H1 (cell line): Measurements from ENCODE around the gene KRTAP10-8. TPM values are rescaled to one million over a fixed set of nuclear protein-coding genes. Genes with fewer than 3 reads are reported as not detected.
A peak's percentile ranks its signal among the peaks of the same experiment; 100 is the strongest.
"Not testable (repeated sequence)": the region's sequence is repeated elsewhere in the genome, so short reads cannot be mapped to it uniquely, and the experiment has no call there.

ENCODE experiments used
- CTCF ChIA-PET: fragments of 300-600 bp; sonication (Branson Sonifier 250); formaldehyde crosslinking; loops from one replicate; lab custom pipeline; 2021; ENCODE audit not compliant: partially characterized antibody; lab: Charles Lee
- POLR2A ChIA-PET: fragments of 300-600 bp; sonication (Branson Sonifier 250); formaldehyde crosslinking; loops from one replicate; lab custom pipeline; 2021; ENCODE audit warnings: inconsistent platforms; ENCODE audit not compliant: partially characterized antibody; lab: Charles Lee
- DNase-seq, 2 experiments: peaks; one replicate each; pipeline versions ENCODE4 v3.0.0 to v3.0.0-alpha.2; 2010 to 2022; ENCODE audit warnings: low spot score in 2 of 2, low read depth in 1 of 2, mixed read lengths in 1 of 2
- FAIRE-seq: peaks from 2 replicates; lab custom pipeline; 2011; peaks lifted over from hg19 to GRCh38; lab: Jason Lieb, UNC
- H2AFZ ChIP-seq: 2 replicates; pipeline ENCODE4 v1.8.1; 2012; ENCODE audit warnings: low read length, inconsistent platforms
- H2AK5ac ChIP-seq: 2 replicates; pipeline ENCODE4 v1.6.1; 2013; ENCODE audit warnings: low read depth, low read length
- H2BK120ac ChIP-seq: replicated peaks from 2 replicates; pipeline ENCODE3; 2013; ENCODE audit warnings: low read depth, low read length, inconsistent platforms
- H2BK12ac ChIP-seq: 2 replicates; pipeline ENCODE4 v1.6.1; 2013; ENCODE audit warnings: low read depth, low read length
- H2BK15ac ChIP-seq: 2 replicates; pipeline ENCODE4 v1.6.1; 2013; ENCODE audit warnings: low read length
- H2BK20ac ChIP-seq: 2 replicates; pipeline ENCODE4 v1.6.1; 2013; ENCODE audit warnings: low read length
- H2BK5ac ChIP-seq: 2 replicates; pipeline ENCODE4 v1.6.1; 2013; ENCODE audit warnings: low read depth, low read length
- H3K14ac ChIP-seq: 2 replicates; pipeline ENCODE4 v1.6.1; 2013; ENCODE audit warnings: inconsistent platforms; ENCODE audit not compliant: insufficient read length
- H3K18ac ChIP-seq: 2 replicates; pipeline ENCODE4 v1.6.1; 2013; ENCODE audit warnings: low read length; ENCODE audit errors: extremely low read depth
- H3K23ac ChIP-seq: 2 replicates; pipeline ENCODE4 v1.6.1; 2013; ENCODE audit warnings: inconsistent platforms; ENCODE audit not compliant: insufficient read length
- H3K23me2 ChIP-seq: 2 replicates; pipeline ENCODE4 v1.6.1; 2013; ENCODE audit warnings: low read depth, low read length
- H3K27ac ChIP-seq: 2 replicates; pipeline ENCODE4 v1.6.1; 2011; ENCODE audit warnings: low read depth, low read length, inconsistent platforms
- H3K27me3 ChIP-seq, 4 experiments: replicated peaks in 1 of 4; 1 replicate in 1 of 4; 2 replicates in 3 of 4; pipeline versions ENCODE4 v1.6.1 to v1.8.1; 2011 to 2013; ENCODE audit warnings: low read length in 3 of 4, mild to moderate bottlenecking in 3 of 4, inconsistent platforms in 2 of 4, mixed read lengths in 2 of 4, moderate library complexity in 1 of 4; ENCODE audit not compliant: control insufficient read depth in 3 of 4, insufficient read depth in 3 of 4; ENCODE audit errors: extremely low read depth in 1 of 4
- H3K36me3 ChIP-seq, 4 experiments: 2 replicates each; pipeline versions ENCODE4 v1.6.1 to v1.8.1; 2011 to 2013; ENCODE audit warnings: mild to moderate bottlenecking in 4 of 4, low read length in 3 of 4, moderate library complexity in 2 of 4, control low read depth in 1 of 4, inconsistent platforms in 1 of 4; ENCODE audit not compliant: insufficient read depth in 4 of 4, control insufficient read depth in 2 of 4
- H3K4ac ChIP-seq: replicated peaks from 2 replicates; pipeline ENCODE3; 2013; ENCODE audit warnings: low read length, low read depth, mixed read lengths, inconsistent platforms; ENCODE audit not compliant: insufficient read length
- H3K4me1 ChIP-seq, 4 experiments: replicated peaks in 1 of 4; 1 replicate in 1 of 4; 2 replicates in 3 of 4; pipeline versions ENCODE4 v1.6.1 to v1.8.1; 2011 to 2013; ENCODE audit warnings: low read length in 3 of 4, inconsistent platforms in 2 of 4, mixed read lengths in 1 of 4; ENCODE audit not compliant: insufficient read depth in 4 of 4, control insufficient read depth in 3 of 4
- H3K4me2 ChIP-seq, 2 experiments: 2 replicates each; pipeline versions ENCODE4 v1.6.1 to v1.8.1; 2011 to 2013; ENCODE audit warnings: low read depth in 2 of 2, low read length in 2 of 2, control low read depth in 1 of 2, inconsistent platforms in 1 of 2, mild to moderate bottlenecking in 1 of 2; ENCODE audit not compliant: insufficient read depth in 1 of 2
- H3K4me3 ChIP-seq, 4 experiments: fragments of 200-600, 300-600 bp in 1 of 4; sonication (generic), shearing (Covaris generic), sonication (Bioruptor Twin) in 1 of 4; 2 replicates each; pipeline versions ENCODE4 v1.5.1 to v1.8.1; 2011 to 2016; ENCODE audit warnings: low read length in 4 of 4, low read depth in 3 of 4, control low read depth in 2 of 4, inconsistent platforms in 2 of 4, mild to moderate bottlenecking in 2 of 4, mixed read lengths in 1 of 4, moderate library complexity in 1 of 4; ENCODE audit not compliant: insufficient read depth in 2 of 4; ENCODE audit errors: extremely low read depth in 1 of 4
- H3K56ac ChIP-seq: replicated peaks from 2 replicates; pipeline ENCODE3; 2013; ENCODE audit warnings: low read depth, mild to moderate bottlenecking, mixed read lengths, low read length, inconsistent platforms; ENCODE audit not compliant: insufficient read length
- H3K79me1 ChIP-seq: 2 replicates; pipeline ENCODE4 v1.6.1; 2013; ENCODE audit warnings: low read depth, low read length, control low read depth
- H3K79me2 ChIP-seq, 2 experiments: 2 replicates each; pipeline versions ENCODE4 v1.6.1 to v1.8.1; 2012 to 2013; ENCODE audit warnings: low read length in 2 of 2, mild to moderate bottlenecking in 2 of 2, inconsistent platforms in 1 of 2; ENCODE audit not compliant: insufficient read depth in 2 of 2, control insufficient read depth in 1 of 2
- H3K9ac ChIP-seq, 4 experiments: replicated peaks in 1 of 4; 1 replicate in 1 of 4; 2 replicates in 3 of 4; pipeline versions ENCODE4 v1.6.1 to v1.8.1; 2011 to 2013; ENCODE audit warnings: low read depth in 3 of 4, low read length in 3 of 4, control low read depth in 2 of 4, mild to moderate bottlenecking in 2 of 4, moderate library complexity in 2 of 4, inconsistent platforms in 1 of 4; ENCODE audit errors: extremely low read depth in 1 of 4
- H3K9me3 ChIP-seq, 2 experiments: 2 replicates each; pipeline versions ENCODE4 v1.6.1 to v1.8.1; 2012 to 2013; ENCODE audit warnings: mild to moderate bottlenecking in 2 of 2, moderate library complexity in 2 of 2, control low read depth in 1 of 2, inconsistent platforms in 1 of 2, low read depth in 1 of 2, low read length in 1 of 2, mixed read lengths in 1 of 2; ENCODE audit not compliant: insufficient read depth in 2 of 2
- H4K20me1 ChIP-seq, 2 experiments: replicated peaks in 1 of 2; 2 replicates each; pipeline versions ENCODE3 to v1.8.1; 2011 to 2013; ENCODE audit warnings: inconsistent platforms in 2 of 2, low read length in 2 of 2, mild to moderate bottlenecking in 1 of 2; ENCODE audit not compliant: insufficient read depth in 2 of 2, control insufficient read depth in 1 of 2
- H4K5ac ChIP-seq: 2 replicates; pipeline ENCODE4 v1.6.1; 2013; ENCODE audit warnings: low read length, low read depth, mixed read lengths, inconsistent platforms; ENCODE audit not compliant: insufficient read length
- H4K8ac ChIP-seq: 2 replicates; pipeline ENCODE4 v1.8.0; 2013; ENCODE audit warnings: mild to moderate bottlenecking, moderate library complexity, low read length, inconsistent platforms; ENCODE audit not compliant: insufficient read depth; ENCODE audit errors: extremely low read depth
- H4K91ac ChIP-seq: replicated peaks from 2 replicates; pipeline ENCODE3; 2013; ENCODE audit warnings: low read length, mixed read lengths, inconsistent platforms; ENCODE audit not compliant: insufficient read length
- CTCF ChIP-seq, 3 experiments: IDR thresholded peaks; 1 replicate in 2 of 3; 2 replicates in 1 of 3; pipeline versions ENCODE4 v1.5.1 to v1.6.1; 2011; ENCODE audit warnings: low read length in 3 of 3, mild to moderate bottlenecking in 3 of 3, inconsistent platforms in 2 of 3, low read depth in 1 of 3, moderate library complexity in 1 of 3; ENCODE audit not compliant: insufficient read depth in 1 of 3; ENCODE audit errors: control extremely low read depth in 1 of 3
- RAD21 ChIP-seq, 2 experiments: IDR thresholded peaks in 1 of 2; conservative IDR thresholded peaks in 1 of 2; 2 replicates each; pipeline ENCODE4 v1.6.1; 2011; ENCODE audit warnings: low read depth in 2 of 2, low read length in 2 of 2, improper control_type of control experiment in 1 of 2, inconsistent platforms in 1 of 2, mild to moderate bottlenecking in 1 of 2, moderate library complexity in 1 of 2
- WGBS, 2 experiments: shearing (Covaris generic) in 1 of 2; methylation state at CpG; one replicate each; pipeline versions ENCODE4 v1.1.6 to v1.1.7; 2013 to 2015; ENCODE audit warnings: low lambda C conversion rate in 2 of 2, mixed read lengths in 2 of 2, inconsistent platforms in 1 of 2, low coverage in 1 of 2, missing lambda C conversion rate in 1 of 2; ENCODE audit not compliant: insufficient replicate concordance in 2 of 2, insufficient coverage in 1 of 2, insufficient read length in 1 of 2; ENCODE audit errors: extremely low coverage in 1 of 2, missing lambda C conversion rate in 1 of 2; 5-methylcytosine and 5-hydroxymethylcytosine counted together
- polyA plus RNA-seq, 7 experiments: library from polyadenylated mRNA; depleted of rRNA in 3 of 7; stranded (reverse) in 5 of 7; unstranded in 2 of 7; fragments of >200 nt in 5 of 7; fragments of 200-250 nt in 2 of 7; gene quantifications; 1 replicate in 5 of 7; 2 replicates in 1 of 7; 4 replicates in 1 of 7; pipeline versions ENCODE4 v1.2.1 to v1.2.3, GENCODE V29; 2011 to 2013; ENCODE audit warnings: missing spikeins in 2 of 7, mixed read lengths in 2 of 7
- total RNA-seq: library from RNA; stranded (reverse); fragmentation: NEBNext Ultra II Directional; extraction: Animal tissue kit (Norgen Biotek cat#: 25700); gene quantifications from 2 replicates; pipeline ENCODE4 v1.2.1, GENCODE V29; 2021

KRTAP10-8 gene
- total and polyA plus RNA-seq, 2 of the 8 experiments (the other 6 are each of a cell fraction or from before 2014, with no cell fraction given), result not detected

- FAIRE-seq, H3K9ac ChIP-seq, H3K18ac ChIP-seq, H3K56ac ChIP-seq, H2BK120ac ChIP-seq, H4K8ac ChIP-seq, H3K9me3 ChIP-seq, H3K4ac ChIP-seq, H3K27ac ChIP-seq, H3K14ac ChIP-seq, H4K5ac ChIP-seq, H3K4me1 ChIP-seq, H2AK5ac ChIP-seq, H2AFZ ChIP-seq, POLR2A ChIA-PET, H3K4me3 ChIP-seq, H4K91ac ChIP-seq, H3K79me1 ChIP-seq, H3K79me2 ChIP-seq, H3K23ac ChIP-seq, H4K20me1 ChIP-seq, H3K27me3 ChIP-seq, H3K4me2 ChIP-seq, H3K36me3 ChIP-seq, H3K23me2 ChIP-seq: not testable (repeated sequence)
- H2BK12ac ChIP-seq, result peak overlapping the region; percentile 77; the same call in 1 of the 2 replicates
- H2BK15ac ChIP-seq, result peak overlapping the region; percentile 88; the same call in 1 of the 2 replicates
- H2BK20ac ChIP-seq, result 0 out of 2 replicates have a peak overlapping the region, but pooled peaks have one; percentile 32
- 82% methylated on average over 10 of the region's 10 CpGs; no CpG with 5 or more reads in 1 of the 2 experiments for WGBS, 2 experiments
- H2BK5ac ChIP-seq, result peak overlapping the region; percentile 56; the same call in 1 of the 2 replicates
- peak in 1 of 3 experiments; percentile 0; a peak in 2 of 4 replicates for TF ChIP-seq CTCF (IDR thresholded peaks at IDR 0.05; ENCODE audit: control extremely low read depth in 1 of 3, insufficient read depth in 1 of 3, low read depth in 1 of 3, low read length in 3 of 3)
- TF ChIP-seq RAD21 (IDR thresholded peaks at IDR 0.05 in 1 of 2, conservative IDR thresholded peaks at IDR 0.05 in 1 of 2; ENCODE audit: low read depth in 2 of 2, low read length in 2 of 2), result peak in 1 of 2 experiments; percentile 1; a peak in 1 of 4 replicates
- peak in 1 of 2 experiments; percentile 41 for DNase-seq
- CTCF ChIA-PET, result interaction anchor here (0.6 to 1.8 kb wide), 3 partner anchors 18 to 141 kb away, joined by 3 to 13 read pairs (median 3); no protein-coding TSS in a partner anchor
Measured at GRCh38 chr21:44601091-44601490, 10.8 kb upstream of the KRTAP10-8 start.
